Uterus (tissue), 2 donors: ENCODE data around the gene ST8SIA1.

Source experiments
- CTCF ChIP-seq, 4 experiments: fragments of 200-600 bp in 2 of 4; fragments of 450-650 bp in 2 of 4; sonication (generic) in 2 of 4; IDR thresholded peaks; one replicate each; pipeline ENCODE4 v1.5.1; 2016 to 2019; ENCODE audit warnings: antibody characterized with exemption in 4 of 4, mild to moderate bottlenecking in 2 of 4, moderate library complexity in 1 of 4
- POLR2A ChIP-seq, 2 donors: fragments of 450-650 bp; IDR thresholded peaks; one replicate each; pipeline ENCODE4 v1.6.1; 2016; ENCODE audit warnings: antibody characterized with exemption in 2 of 2, mild to moderate bottlenecking in 1 of 2, moderate library complexity in 1 of 2

GRCh38 chr12:22248121-22248520 lies 86.4 kb downstream of the ST8SIA1 start:
- TF ChIP-seq POLR2A (IDR thresholded peaks at IDR 0.05) (no peak), CTCF (IDR thresholded peaks at IDR 0.05) (no peak)
